SK-N-SH (cell line): ENCODE results near the gene SHTN1. TPM values are rescaled to one million over a fixed set of nuclear protein-coding genes. Genes with fewer than 3 reads are reported as not detected.

Experiments used
- CTCF ChIA-PET: fragments of 300-600, 350-600 bp; formaldehyde crosslinking; extraction: SDS; loops from one replicate; lab custom pipeline; 2021; lab: Yijun Ruan, JAX
- POLR2A ChIA-PET: fragments of 350-600 bp; sonication (Branson Sonifier 250); formaldehyde crosslinking; extraction: SDS; loops from one replicate; lab custom pipeline; 2020; ENCODE audit warnings: antibody characterized with exemption, inconsistent platforms; lab: Yijun Ruan, JAX
- DNase-seq: peaks from one replicate; pipeline ENCODE4 v3.0.0; 2012
- H2AFZ ChIP-seq: fragments of 200-600 bp; sonication (generic); 2 replicates; pipeline ENCODE4 v1.8.1; 2016; ENCODE audit warnings: antibody characterized with exemption, mild to moderate bottlenecking, low read depth
- H3F3A ChIP-seq: fragments of 200-600 bp; sonication (generic); replicated peaks from 2 replicates; pipeline ENCODE3; 2016; ENCODE audit warnings: antibody characterized with exemption, mild to moderate bottlenecking; ENCODE audit not compliant: insufficient read depth
- H3K27ac ChIP-seq, 2 experiments: fragments of 200-500 bp in 1 of 2; fragments of 200-600 bp in 1 of 2; sonication (Bioruptor generic) in 1 of 2; sonication (generic), shearing (Covaris generic) in 1 of 2; 2 replicates each; pipeline versions ENCODE4 v1.5.1 to v1.6.1; 2014 to 2016; ENCODE audit warnings: low read depth in 2 of 2, inconsistent platforms in 1 of 2, low read length in 1 of 2, mild to moderate bottlenecking in 1 of 2, mixed read lengths in 1 of 2
- H3K27me3 ChIP-seq: fragments of 200-600 bp; sonication (generic), shearing (Covaris generic); 2 replicates; pipeline ENCODE4 v1.6.1; 2016; ENCODE audit warnings: mixed run types; ENCODE audit not compliant: insufficient read depth
- H3K36me3 ChIP-seq, 2 experiments: fragments of 200-500 bp in 1 of 2; fragments of 200-600 bp in 1 of 2; sonication (Bioruptor generic) in 1 of 2; sonication (generic) in 1 of 2; replicated peaks in 1 of 2; 2 replicates each; pipeline versions ENCODE3 to v1.5.1; 2014 to 2016; ENCODE audit warnings: low read length in 1 of 2, mild to moderate bottlenecking in 1 of 2; ENCODE audit not compliant: insufficient read depth in 2 of 2, control insufficient read depth in 1 of 2
- H3K4me1 ChIP-seq, 2 experiments: fragments of 200-500 bp in 1 of 2; fragments of 200-600 bp in 1 of 2; sonication (Bioruptor generic) in 1 of 2; sonication (generic), shearing (Covaris generic) in 1 of 2; 2 replicates each; pipeline versions ENCODE4 v1.5.1 to v1.6.1; 2014 to 2016; ENCODE audit warnings: low read depth in 1 of 2, low read length in 1 of 2, mixed run types in 1 of 2; ENCODE audit not compliant: insufficient read depth in 2 of 2, control insufficient read depth in 1 of 2
- H3K4me2 ChIP-seq: fragments of 200-600 bp; sonication (generic), shearing (Covaris generic); 2 replicates; pipeline ENCODE4 v1.6.1; 2017; ENCODE audit warnings: mixed run types
- H3K4me3 ChIP-seq, 2 experiments: fragments of 200-500 bp in 1 of 2; fragments of 200-600 bp in 1 of 2; sonication (Bioruptor generic) in 1 of 2; sonication (generic), shearing (Covaris generic) in 1 of 2; 2 replicates each; pipeline versions ENCODE4 v1.5.1 to v1.8.1; 2014 to 2016; ENCODE audit warnings: low read depth in 2 of 2, inconsistent platforms in 1 of 2, low read length in 1 of 2, mild to moderate bottlenecking in 1 of 2, mixed read lengths in 1 of 2, moderate library complexity in 1 of 2
- H3K79me2 ChIP-seq: fragments of 200-600 bp; sonication (generic); 2 replicates; pipeline ENCODE4 v1.8.1; 2017; ENCODE audit warnings: mild to moderate bottlenecking; ENCODE audit not compliant: insufficient read depth
- H3K9ac ChIP-seq: fragments of 200-600 bp; sonication (generic); 2 replicates; pipeline ENCODE4 v1.6.1; 2017; ENCODE audit warnings: mixed run types
- H3K9me2 ChIP-seq: fragments of 200-600 bp; sonication (generic); 2 replicates; pipeline ENCODE4 v1.6.1; 2017; ENCODE audit warnings: mixed run types
- H3K9me3 ChIP-seq: fragments of 200-600 bp; sonication (generic); 2 replicates; pipeline ENCODE4 v1.6.1; 2017; ENCODE audit warnings: mixed run types, mild to moderate bottlenecking, moderate library complexity
- H4K20me1 ChIP-seq: fragments of 200-600 bp; sonication (generic); 2 replicates; pipeline ENCODE4 v1.6.1; 2017; ENCODE audit warnings: mild to moderate bottlenecking, mixed run types; ENCODE audit not compliant: insufficient read depth
- EP300 ChIP-seq, 2 experiments: IDR thresholded peaks; 2 replicates each; pipeline versions ENCODE4 v1.4.0 to v1.6.1; 2012; ENCODE audit warnings: borderline replicate concordance in 1 of 2, low read depth in 1 of 2, low read length in 1 of 2
- EZH2phosphoT487 ChIP-seq: fragments of 200-600 bp; sonication (generic); IDR thresholded peaks from 2 replicates; pipeline ENCODE4 v1.6.1; 2017; ENCODE audit warnings: low read depth, mixed run types, mild to moderate bottlenecking, antibody characterized with exemption, moderate library complexity, borderline replicate concordance
- FOSL2 ChIP-seq: IDR thresholded peaks from 2 replicates; pipeline ENCODE4 v1.4.0; 2012; ENCODE audit warnings: low read depth, mild to moderate bottlenecking, moderate library complexity, borderline replicate concordance
- FOXM1 ChIP-seq: IDR thresholded peaks from 2 replicates; pipeline ENCODE4 v1.4.0; 2012; ENCODE audit warnings: low read depth, mild to moderate bottlenecking
- GATA2 ChIP-seq: sonication (generic); formaldehyde crosslinking; IDR thresholded peaks from 2 replicates; pipeline ENCODE4 v1.5.0; 2020; ENCODE audit warnings: mild to moderate bottlenecking, missing genetic modification reagents
- IRF3 ChIP-seq: fragments of 150-350 bp; IDR thresholded peaks from 2 replicates; pipeline ENCODE4 v1.6.1; 2016; ENCODE audit warnings: mild to moderate bottlenecking, low read depth, low read length
- NFIC ChIP-seq: IDR thresholded peaks from 2 replicates; pipeline ENCODE4 v1.4.0; 2012; ENCODE audit warnings: borderline replicate concordance
- POLR2AphosphoS5 ChIP-seq: IDR thresholded peaks from 2 replicates; pipeline ENCODE4 v1.6.1; 2012; ENCODE audit warnings: low read depth, low read length
- RAD21 ChIP-seq: IDR thresholded peaks from 2 replicates; pipeline ENCODE4 v1.6.1; 2012; ENCODE audit warnings: mild to moderate bottlenecking, low read length
- RXRA ChIP-seq: IDR thresholded peaks from 2 replicates; pipeline ENCODE4 v1.4.0; 2012; ENCODE audit warnings: low read depth, mild to moderate bottlenecking, borderline replicate concordance
- SIN3A ChIP-seq: IDR thresholded peaks from 2 replicates; pipeline ENCODE4 v1.6.1; 2012; ENCODE audit warnings: low read depth, mild to moderate bottlenecking, low read length, moderate library complexity, borderline replicate concordance
- SMC3 ChIP-seq: IDR thresholded peaks from 2 replicates; pipeline ENCODE4 v1.6.1; 2012; ENCODE audit warnings: low read depth, low read length, improper control_type of control experiment
- YY1 ChIP-seq: IDR thresholded peaks from 2 replicates; pipeline ENCODE4 v1.4.0; 2012; ENCODE audit warnings: low read depth, mild to moderate bottlenecking
- WGBS: methylation state at CpG from one replicate; pipeline ENCODE4 v1.1.6; 2017; ENCODE audit warnings: low lambda C conversion rate; 5-methylcytosine and 5-hydroxymethylcytosine counted together
- polyA plus RNA-seq, 3 experiments: library from polyadenylated mRNA; depleted of rRNA; stranded (reverse); fragments of >200 nt; gene quantifications; 2 replicates each; pipeline ENCODE4 v1.2.3, GENCODE V29; 2012
- TF ChIP-seq, protein P1 (sequence below): fragments of 150-350 bp; IDR thresholded peaks from 2 replicates; pipeline ENCODE4 v1.6.1; 2017; ENCODE audit warnings: antibody characterized with exemption, low read length, low read depth, borderline replicate concordance
- TF ChIP-seq, protein P2 (sequence below): IDR thresholded peaks from 2 replicates; pipeline ENCODE4 v1.4.0; 2012; ENCODE audit warnings: low read depth
- TF ChIP-seq, protein P3 (sequence below): IDR thresholded peaks from 2 replicates; pipeline ENCODE4; 2012
- TF ChIP-seq, protein P4 (sequence below): IDR thresholded peaks from 2 replicates; pipeline ENCODE4 v1.4.0; 2012; ENCODE audit warnings: low read depth, borderline replicate concordance
- TF ChIP-seq, protein P5 (sequence below): fragments of 200-600 bp; sonication (generic); IDR thresholded peaks from 2 replicates; pipeline ENCODE4 v1.6.1; 2017; ENCODE audit warnings: antibody characterized with exemption, mild to moderate bottlenecking, moderate library complexity

The SHTN1 gene
- polyA plus RNA-seq, 1 of the 3 experiments (the other 2 are of a cell fraction), result 5.2 TPM

- TF ChIP-seq RAD21 (no peak), YY1 (peak; percentile 45; the same call in 1 of the 2 replicates), GATA2 (CRISPR knock-in tag) (no peak), RXRA (no peak), FOXM1 (no peak), SIN3A (no peak), FOSL2 (peak; percentile 92), IRF3 (no peak), SMC3 (no peak), POLR2AphosphoS5 (peak; percentile 31; the same call in 1 of the 2 replicates)
- TF ChIP-seq, protein P1, sequence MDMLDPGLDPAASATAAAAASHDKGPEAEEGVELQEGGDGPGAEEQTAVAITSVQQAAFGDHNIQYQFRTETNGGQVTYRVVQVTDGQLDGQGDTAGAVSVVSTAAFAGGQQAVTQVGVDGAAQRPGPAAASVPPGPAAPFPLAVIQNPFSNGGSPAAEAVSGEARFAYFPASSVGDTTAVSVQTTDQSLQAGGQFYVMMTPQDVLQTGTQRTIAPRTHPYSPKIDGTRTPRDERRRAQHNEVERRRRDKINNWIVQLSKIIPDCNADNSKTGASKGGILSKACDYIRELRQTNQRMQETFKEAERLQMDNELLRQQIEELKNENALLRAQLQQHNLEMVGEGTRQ, result no peak
- TF ChIP-seq, protein P2, sequence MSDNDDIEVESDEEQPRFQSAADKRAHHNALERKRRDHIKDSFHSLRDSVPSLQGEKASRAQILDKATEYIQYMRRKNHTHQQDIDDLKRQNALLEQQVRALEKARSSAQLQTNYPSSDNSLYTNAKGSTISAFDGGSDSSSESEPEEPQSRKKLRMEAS, result no peak
- TF ChIP-seq, protein P3, sequence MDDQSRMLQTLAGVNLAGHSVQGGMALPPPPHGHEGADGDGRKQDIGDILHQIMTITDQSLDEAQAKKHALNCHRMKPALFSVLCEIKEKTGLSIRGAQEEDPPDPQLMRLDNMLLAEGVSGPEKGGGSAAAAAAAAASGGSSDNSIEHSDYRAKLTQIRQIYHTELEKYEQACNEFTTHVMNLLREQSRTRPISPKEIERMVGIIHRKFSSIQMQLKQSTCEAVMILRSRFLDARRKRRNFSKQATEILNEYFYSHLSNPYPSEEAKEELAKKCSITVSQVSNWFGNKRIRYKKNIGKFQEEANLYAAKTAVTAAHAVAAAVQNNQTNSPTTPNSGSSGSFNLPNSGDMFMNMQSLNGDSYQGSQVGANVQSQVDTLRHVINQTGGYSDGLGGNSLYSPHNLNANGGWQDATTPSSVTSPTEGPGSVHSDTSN, result peak; percentile 56
Observed at GRCh38 chr10:117007080-117007479, 2.1 kb upstream of the SHTN1 start (continued).

GRCh38 chr10:117005527-117006055 is 604 bp upstream of the SHTN1 start:
- WGBS, result 9% methylated on average over 14 of the region's 21 CpGs
- peaks cover 5% of the 10 kb centered on the region; the same call in 1 of the 2 replicates for H4K20me1 ChIP-seq
- H3K9ac ChIP-seq, result peak overlapping the region; percentile 93
- no peaks in the 10 kb centered on the region for H3K27me3 ChIP-seq
- ChIA-PET CTCF (interaction anchor here (0.6 to 1.6 kb wide), 6 partner anchors 21 to 208 kb away, joined by 3 to 4 read pairs (median 3); no protein-coding TSS in a partner anchor), POLR2A (interaction anchor here (1.7 to 1.8 kb wide), 2 partner anchors 28 to 156 kb away, joined by 3 to 4 read pairs; partner anchors contain the start of gene ENO4)
- peak overlapping the region; percentile 92 for H3K4me2 ChIP-seq
- DNase-seq, result no peak
- TF ChIP-seq, protein P4, sequence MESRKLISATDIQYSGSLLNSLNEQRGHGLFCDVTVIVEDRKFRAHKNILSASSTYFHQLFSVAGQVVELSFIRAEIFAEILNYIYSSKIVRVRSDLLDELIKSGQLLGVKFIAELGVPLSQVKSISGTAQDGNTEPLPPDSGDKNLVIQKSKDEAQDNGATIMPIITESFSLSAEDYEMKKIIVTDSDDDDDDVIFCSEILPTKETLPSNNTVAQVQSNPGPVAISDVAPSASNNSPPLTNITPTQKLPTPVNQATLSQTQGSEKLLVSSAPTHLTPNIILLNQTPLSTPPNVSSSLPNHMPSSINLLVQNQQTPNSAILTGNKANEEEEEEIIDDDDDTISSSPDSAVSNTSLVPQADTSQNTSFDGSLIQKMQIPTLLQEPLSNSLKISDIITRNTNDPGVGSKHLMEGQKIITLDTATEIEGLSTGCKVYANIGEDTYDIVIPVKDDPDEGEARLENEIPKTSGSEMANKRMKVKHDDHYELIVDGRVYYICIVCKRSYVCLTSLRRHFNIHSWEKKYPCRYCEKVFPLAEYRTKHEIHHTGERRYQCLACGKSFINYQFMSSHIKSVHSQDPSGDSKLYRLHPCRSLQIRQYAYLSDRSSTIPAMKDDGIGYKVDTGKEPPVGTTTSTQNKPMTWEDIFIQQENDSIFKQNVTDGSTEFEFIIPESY, result no peak
- TF ChIP-seq, protein P5, sequence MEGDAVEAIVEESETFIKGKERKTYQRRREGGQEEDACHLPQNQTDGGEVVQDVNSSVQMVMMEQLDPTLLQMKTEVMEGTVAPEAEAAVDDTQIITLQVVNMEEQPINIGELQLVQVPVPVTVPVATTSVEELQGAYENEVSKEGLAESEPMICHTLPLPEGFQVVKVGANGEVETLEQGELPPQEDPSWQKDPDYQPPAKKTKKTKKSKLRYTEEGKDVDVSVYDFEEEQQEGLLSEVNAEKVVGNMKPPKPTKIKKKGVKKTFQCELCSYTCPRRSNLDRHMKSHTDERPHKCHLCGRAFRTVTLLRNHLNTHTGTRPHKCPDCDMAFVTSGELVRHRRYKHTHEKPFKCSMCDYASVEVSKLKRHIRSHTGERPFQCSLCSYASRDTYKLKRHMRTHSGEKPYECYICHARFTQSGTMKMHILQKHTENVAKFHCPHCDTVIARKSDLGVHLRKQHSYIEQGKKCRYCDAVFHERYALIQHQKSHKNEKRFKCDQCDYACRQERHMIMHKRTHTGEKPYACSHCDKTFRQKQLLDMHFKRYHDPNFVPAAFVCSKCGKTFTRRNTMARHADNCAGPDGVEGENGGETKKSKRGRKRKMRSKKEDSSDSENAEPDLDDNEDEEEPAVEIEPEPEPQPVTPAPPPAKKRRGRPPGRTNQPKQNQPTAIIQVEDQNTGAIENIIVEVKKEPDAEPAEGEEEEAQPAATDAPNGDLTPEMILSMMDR, result peak; percentile 34
- TF ChIP-seq EZH2phosphoT487 (no peak), EP300 (IDR thresholded peaks at IDR 0.05; ENCODE audit: borderline replicate concordance in 1 of 2, low read depth in 1 of 2, low read length in 1 of 2) (no peak), NFIC (no peak)
- no peaks in the 10 kb centered on the region; the same call in 1 of the 2 replicates for H3K9me3 ChIP-seq
- H3K36me3 ChIP-seq, result no peaks in the 10 kb centered on the region
- peak overlapping the region; percentile 92 to 99 for H3K4me3 ChIP-seq
- peaks cover 36% of the 10 kb centered on the region; the same call in 1 of the 2 replicates for H3K79me2 ChIP-seq
- peak overlapping the region; percentile 98 for H2AFZ ChIP-seq
- peaks cover 10% of the 10 kb centered on the region for H3F3A ChIP-seq
- H3K9me2 ChIP-seq, result no peaks in the 10 kb centered on the region
- H3K27ac ChIP-seq, result peak overlapping the region; percentile 45 to 64; a peak in 2 of 4 replicates
- peaks cover 7 to 9% of the 10 kb centered on the region in 2 experiments; a peak in 3 of 4 replicates for H3K4me1 ChIP-seq
